GM12878 (cell line): ENCODE results near the gene TRHDE. TPM values are rescaled to one million over a fixed set of nuclear protein-coding genes. Genes with fewer than 3 reads are reported as not detected.

Experiments
- ATAC-seq: fragments of 200-7000 bp; cut with Tn5 transposase; 3 replicates; pipeline ENCODE4 v1.9.1; 2020; ENCODE audit warnings: mild to moderate bottlenecking, moderate library complexity
- BruUV-seq: library from RNA; stranded (reverse); fragments of 400-500 nt; replicated peaks from 2 replicates; lab custom pipeline; 2021; lab: Mats Ljungman, UMichigan
- CTCF ChIA-PET: fragments of 300-600 bp; sonication (Branson Sonifier 250); formaldehyde crosslinking; extraction: SDS; loops from one replicate; lab custom pipeline; 2021; ENCODE audit warnings: inconsistent platforms; lab: Yijun Ruan, JAX
- POLR2A ChIA-PET: fragments of 350-600 bp; formaldehyde crosslinking; extraction: SDS; loops from one replicate; lab custom pipeline; 2021; ENCODE audit warnings: inconsistent platforms; lab: Charles Lee
- RAD21 ChIA-PET: fragments of 300-600 bp; sonication (Branson Sonifier 250); formaldehyde crosslinking; loops from one replicate; lab custom pipeline; 2023; ENCODE audit warnings: antibody characterized with exemption; ENCODE audit not compliant: unreplicated experiment; lab: Charles Lee
- SMC1A ChIA-PET: fragments of 300-600 bp; sonication (Branson Sonifier 250); formaldehyde crosslinking; loops from one replicate; lab custom pipeline; 2023; ENCODE audit not compliant: unreplicated experiment, uncharacterized antibody; lab: Charles Lee
- DNase-seq: peaks from one replicate; pipeline ENCODE4 v3.0.0-alpha.2; 2011; ENCODE audit warnings: low read depth, low spot score
- FAIRE-seq: peaks from 3 replicates; lab custom pipeline; 2011; peaks lifted over from hg19 to GRCh38; lab: Jason Lieb, UNC
- H2AFZ ChIP-seq: 2 replicates; pipeline ENCODE4 v1.6.0; 2011; ENCODE audit warnings: low read depth, low read length, control low read depth; ENCODE audit not compliant: control insufficient read depth
- H3K27ac ChIP-seq: 2 replicates; pipeline ENCODE4 v1.5.1; 2011; ENCODE audit warnings: control low read depth; ENCODE audit not compliant: control insufficient read depth, insufficient read depth
- H3K27me3 ChIP-seq, 2 experiments: replicated peaks in 1 of 2; 2 replicates each; pipeline versions ENCODE4 v1.6.0 to v1.6.1; 2011; ENCODE audit warnings: low read length in 1 of 2; ENCODE audit not compliant: control insufficient read depth in 2 of 2, insufficient read depth in 2 of 2
- H3K36me3 ChIP-seq, 2 experiments: 2 replicates each; pipeline ENCODE4 v1.5.1; 2011; ENCODE audit warnings: low read length in 1 of 2; ENCODE audit not compliant: control insufficient read depth in 2 of 2, insufficient read depth in 2 of 2
- H3K4me1 ChIP-seq: 2 replicates; pipeline ENCODE4 v1.6.1; 2011; ENCODE audit warnings: mild to moderate bottlenecking, low read length, moderate library complexity, mixed read lengths; ENCODE audit not compliant: control insufficient read depth, insufficient read depth
- H3K4me2 ChIP-seq: 2 replicates; pipeline ENCODE4 v1.6.0; 2011; ENCODE audit warnings: control low read depth; ENCODE audit not compliant: control insufficient read depth, insufficient read depth
- H3K4me3 ChIP-seq: fragments of 200-600 bp; sonication (generic); 2 replicates; pipeline ENCODE4 v1.5.1; 2016
- H3K79me2 ChIP-seq: 2 replicates; pipeline ENCODE4 v1.6.0; 2011; ENCODE audit warnings: low read length; ENCODE audit not compliant: control insufficient read depth, insufficient read depth
- H3K9ac ChIP-seq: 2 replicates; pipeline ENCODE4 v1.8.0; 2011; ENCODE audit warnings: low read length, control low read depth, mixed read lengths; ENCODE audit not compliant: control insufficient read depth, insufficient read depth
- H3K9me3 ChIP-seq: replicated peaks from 3 replicates; pipeline ENCODE4 v1.5.1; 2011; ENCODE audit warnings: mild to moderate bottlenecking, low read length; ENCODE audit not compliant: control insufficient read depth, insufficient read depth
- H4K20me1 ChIP-seq: 2 replicates; pipeline ENCODE4 v1.6.0; 2011; ENCODE audit not compliant: control insufficient read depth, insufficient read depth
- BMI1 ChIP-seq: fragments of 450-650 bp; IDR thresholded peaks from 2 replicates; pipeline ENCODE4 v1.6.1; 2016; ENCODE audit warnings: mild to moderate bottlenecking, moderate library complexity, borderline replicate concordance
- MAX ChIP-seq: IDR thresholded peaks from 2 replicates; pipeline ENCODE4 v1.6.1; 2012; ENCODE audit warnings: low read depth, low read length, improper control_type of control experiment
- MLLT1 ChIP-seq: fragments of 450-650 bp; IDR thresholded peaks from 2 replicates; pipeline ENCODE4 v1.6.1; 2016; ENCODE audit warnings: mild to moderate bottlenecking
- MYC ChIP-seq: IDR thresholded peaks from 2 replicates; pipeline ENCODE4 v1.6.1; 2011; ENCODE audit warnings: mild to moderate bottlenecking, low read length, moderate library complexity, inconsistent platforms; ENCODE audit not compliant: insufficient read depth, insufficient replicate concordance, insufficient read length, severe bottlenecking
- STAT3 ChIP-seq: IDR thresholded peaks from 2 replicates; pipeline ENCODE4 v1.6.1; 2011; ENCODE audit warnings: low read depth, low read length, improper control_type of control experiment
- ZNF687 ChIP-seq: fragments of 450-650 bp; IDR thresholded peaks from 2 replicates; pipeline ENCODE4 v1.6.1; 2017; ENCODE audit warnings: mild to moderate bottlenecking, moderate library complexity
- WGBS: methylation state at CpG from one replicate; pipeline ENCODE4 v1.1.6; 2016; ENCODE audit warnings: low lambda C conversion rate; ENCODE audit not compliant: insufficient replicate concordance, insufficient coverage; ENCODE audit errors: missing lambda C conversion rate; 5-methylcytosine and 5-hydroxymethylcytosine counted together
- in situ Hi-C: fragments of 300-500 bp; cut with MboI; formaldehyde crosslinking; loops from 9 replicates; pipeline ENCODE4 v1.14.3; 2018; ENCODE audit warnings: mixed read lengths
- intact Hi-C: fragments of 100-400 bp; cut with micrococcal nuclease; formaldehyde crosslinking; loops from one replicate; pipeline ENCODE4 v1.14.2; 2022; ENCODE audit not compliant: unreplicated experiment
- polyA plus RNA-seq, 11 experiments: library from polyadenylated mRNA; depleted of rRNA in 4 of 11; unstranded in 6 of 11; stranded (reverse) in 5 of 11; fragments of >200 nt; fragmentation: Nextera tagmentation in 4 of 11; fragmentation: Illumina TruSeq in 1 of 11; extraction: Ambion mirVana in 4 of 11; extraction: Trizol in 1 of 11; gene quantifications; 1 replicate in 1 of 11; 2 replicates in 10 of 11; pipeline versions ENCODE4 v1.2.1 to v1.2.3, GENCODE V29; 2011 to 2016; ENCODE audit warnings: inconsistent platforms in 2 of 11, missing spikeins in 2 of 11, low read depth in 1 of 11
- total RNA-seq, 4 experiments: library from RNA; depleted of rRNA in 3 of 4; stranded (reverse); fragments of >200 nt in 3 of 4; fragmentation: Illumina TruSeq in 1 of 4; extraction: Trizol in 1 of 4; gene quantifications; 2 replicates each; pipeline versions ENCODE4 v1.2.1 to v1.2.3, GENCODE V29; 2013 to 2021

TRHDE gene
- total and polyA plus RNA-seq, 10 of the 15 experiments (the other 5 are each of a cell fraction or from before 2014, with no cell fraction given), result not detected

GRCh38 chr12:72618764-72619163, 346.6 kb downstream of the TRHDE start:
- no peaks in the 10 kb centered on the region for H3K9me3 ChIP-seq
- no peak for DNase-seq
- no peaks in the 10 kb centered on the region for H3K27me3 ChIP-seq
- CTCF ChIA-PET, result no interaction called here
- H3K9ac ChIP-seq, result no peak overlapping the region
- intact Hi-C loops (no loop called here), in situ Hi-C loops (no loop called here)
- H3K4me1 ChIP-seq, result no peaks in the 10 kb centered on the region
- ATAC-seq, result no peak
- no peak overlapping the region for H3K4me3 ChIP-seq
- H2AFZ ChIP-seq, result no peak overlapping the region
- no peak for FAIRE-seq
- BruUV-seq, result no TSS peak
- no peaks in the 10 kb centered on the region for H4K20me1 ChIP-seq
- SMC1A ChIA-PET, result no interaction called here
- RAD21 ChIA-PET, result no interaction called here
- H3K79me2 ChIP-seq, result no peaks in the 10 kb centered on the region
- H3K27ac ChIP-seq, result no peak overlapping the region
- no peak for TF ChIP-seq MYC
- TF ChIP-seq MAX, result no peak
- TF ChIP-seq STAT3, result no peak
- no peak for TF ChIP-seq BMI1
- no peak for TF ChIP-seq MLLT1
- TF ChIP-seq ZNF687, result no peak
- no peaks in the 10 kb centered on the region for H3K36me3 ChIP-seq
- no peak overlapping the region for H3K4me2 ChIP-seq
- POLR2A ChIA-PET, result no interaction called here
- 66% methylated on average over 6 of the region's 6 CpGs for WGBS
